Cortex of kidney (tissue), 1 donor: ENCODE data around the gene COA7.

Experiments
- DNase-seq: peaks from one replicate; lab custom pipeline; 2025; lab: John Stamatoyannopoulos, UW

COA7 gene

GRCh38 chr1:52669696-52670095 is 28.5 kb downstream of the COA7 start:
- no peak for DNase-seq

- no peak for DNase-seq
Observed at GRCh38 chr1:52668711-52669110, 29.4 kb downstream of the COA7 start.

GRCh38 chr1:52667984-52668383 is 30.2 kb downstream of the COA7 start:
- DNase-seq: no peak

- no peak for DNase-seq
Observed at GRCh38 chr1:52667290-52667689, 30.9 kb downstream of the COA7 start.

- DNase-seq: no peak
Observed at GRCh38 chr1:52665006-52665941, 32.9 kb downstream of the COA7 start.

GRCh38 chr1:52663716-52664115 is 34.4 kb downstream of the COA7 start:
- DNase-seq: no peak

GRCh38 chr1:52662645-52663313 is 35.4 kb downstream of the COA7 start:
- no peak for DNase-seq

GRCh38 chr1:52660807-52661206 is 37.3 kb downstream of the COA7 start:
- DNase-seq: no peak

GRCh38 chr1:52659851-52660596 is 38.1 kb downstream of the COA7 start:
- DNase-seq: no peak

GRCh38 chr1:52659356-52659755 is 38.8 kb downstream of the COA7 start:
- no peak for DNase-seq

- DNase-seq: no peak
Observed at GRCh38 chr1:52658795-52659194, 39.4 kb downstream of the COA7 start.

GRCh38 chr1:52657702-52658101 is 40.4 kb downstream of the COA7 start:
- no peak for DNase-seq

- DNase-seq: no peak
Observed at GRCh38 chr1:52654063-52654462, 44.1 kb downstream of the COA7 start.

- DNase-seq: no peak
Observed at GRCh38 chr1:52653207-52653849, 44.8 kb downstream of the COA7 start.

GRCh38 chr1:52651904-52652303 is 46.2 kb downstream of the COA7 start:
- no peak for DNase-seq

GRCh38 chr1:52645261-52645660 is 52.9 kb downstream of the COA7 start:
- no peak for DNase-seq

- no peak for DNase-seq
Observed at GRCh38 chr1:52641307-52641706, 56.8 kb downstream of the COA7 start.

GRCh38 chr1:52640697-52641096 is 57.5 kb downstream of the COA7 start:
- DNase-seq: no peak

GRCh38 chr1:52637946-52638345 is 60.2 kb downstream of the COA7 start:
- no peak for DNase-seq

GRCh38 chr1:52636721-52637695 is 61.1 kb downstream of the COA7 start:
- no peak for DNase-seq
